NCI-H510A (cell line): Measurements from ENCODE around the gene NCOA3.

Source experiments
- DNase-seq: peaks from one replicate; lab custom pipeline; 2025; lab: John Stamatoyannopoulos, UW

NCOA3 gene

DNA sequence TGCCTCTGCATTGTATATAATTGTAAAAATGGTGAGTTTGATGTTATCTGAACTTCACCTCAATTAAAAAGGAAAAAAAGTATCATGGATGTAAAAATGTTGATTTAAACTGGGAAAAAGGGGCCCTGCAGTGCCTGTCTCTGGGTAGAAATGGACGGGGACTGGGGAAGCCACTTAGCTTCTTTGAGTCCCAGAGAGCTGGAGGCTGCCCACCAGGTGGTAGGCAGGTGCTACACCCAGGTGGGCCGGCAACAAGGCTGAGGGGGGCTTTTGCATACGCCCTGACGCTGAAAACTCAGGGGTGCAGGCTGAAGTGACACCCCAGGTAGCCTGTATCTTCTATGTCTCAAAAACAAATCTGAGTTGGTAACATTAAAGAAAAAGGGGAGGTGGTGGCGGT, 165.4 kb downstream of the NCOA3 start:
- no peak for DNase-seq

DNA sequence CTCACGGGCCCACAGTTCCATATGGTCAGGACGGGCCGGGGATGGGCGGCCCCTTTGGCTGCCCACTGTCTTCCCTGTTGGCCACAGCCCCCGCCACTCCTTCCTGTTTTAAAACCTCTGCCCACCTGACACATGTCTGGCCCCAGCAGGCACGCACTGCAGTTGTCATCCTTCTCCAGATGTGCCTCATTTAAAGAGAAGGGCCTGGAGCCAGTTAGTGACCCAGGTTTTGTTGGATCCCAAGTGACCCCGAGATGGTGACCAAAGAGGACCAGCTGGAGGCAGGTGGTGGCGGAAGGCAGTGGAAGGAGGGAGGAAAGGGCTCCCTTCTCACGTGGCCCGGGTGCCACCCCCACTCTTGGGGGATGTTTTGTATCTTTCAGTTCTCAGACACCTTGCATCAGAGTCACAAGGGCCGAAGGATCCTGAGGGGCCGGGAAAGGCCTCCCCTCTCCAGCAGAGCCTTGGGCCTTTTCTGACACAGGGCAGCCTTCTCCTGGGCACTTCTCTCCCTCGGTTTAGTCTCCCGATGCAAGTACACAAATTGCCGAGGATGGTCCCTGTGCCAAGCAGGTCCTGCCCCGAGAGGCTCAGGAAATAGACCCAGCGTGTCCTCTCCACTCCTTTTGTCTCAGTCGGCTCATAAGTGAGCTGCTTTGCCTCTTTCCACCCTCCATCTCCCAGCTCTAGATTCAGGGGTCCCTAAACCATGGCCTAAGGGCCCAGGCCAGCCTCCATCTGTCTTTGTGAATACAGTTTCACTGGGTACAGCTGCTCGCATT, 166.0 kb downstream of the NCOA3 start:
- DNase-seq, result no peak

DNA sequence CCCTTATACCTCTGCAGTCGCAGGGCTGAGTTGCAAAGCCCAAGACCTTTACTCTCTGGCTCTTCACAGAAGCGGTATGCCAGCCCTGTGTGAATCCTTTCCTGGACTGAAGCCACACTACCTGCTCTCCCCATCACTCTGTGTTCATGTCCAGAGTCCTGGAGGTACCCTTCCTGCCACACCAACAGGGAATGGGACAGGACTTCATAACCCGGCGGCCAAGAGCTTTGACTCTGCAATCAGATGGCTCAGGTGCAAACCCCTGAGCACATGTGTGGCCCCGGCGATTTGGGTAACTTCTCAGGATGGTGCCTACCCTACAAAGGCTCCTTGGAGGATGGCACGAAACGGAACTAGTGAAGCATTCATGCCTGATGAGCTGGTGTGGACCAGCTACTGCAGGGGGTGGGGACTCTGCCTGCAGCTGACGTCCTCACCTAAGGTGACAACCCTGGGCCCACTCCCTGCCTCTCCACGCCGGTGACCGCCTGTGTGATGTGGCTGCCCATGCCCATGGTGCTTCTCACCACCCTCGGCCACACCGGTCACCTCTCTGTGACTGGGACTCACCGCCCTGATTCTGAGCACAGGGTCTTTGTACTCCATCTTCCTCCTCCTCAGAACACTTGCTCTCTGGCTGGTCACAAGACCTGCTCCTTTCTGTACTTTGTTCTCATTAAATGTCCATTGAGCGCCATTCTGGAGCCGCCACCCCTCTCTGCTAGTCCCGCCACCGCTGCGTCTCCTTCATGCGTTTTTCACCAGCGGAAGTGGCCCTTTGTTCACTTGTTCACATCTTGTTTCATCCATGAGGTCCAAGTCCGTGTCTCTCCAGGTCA, 166.8 kb downstream of the NCOA3 start:
- DNase-seq, result no peak

DNA sequence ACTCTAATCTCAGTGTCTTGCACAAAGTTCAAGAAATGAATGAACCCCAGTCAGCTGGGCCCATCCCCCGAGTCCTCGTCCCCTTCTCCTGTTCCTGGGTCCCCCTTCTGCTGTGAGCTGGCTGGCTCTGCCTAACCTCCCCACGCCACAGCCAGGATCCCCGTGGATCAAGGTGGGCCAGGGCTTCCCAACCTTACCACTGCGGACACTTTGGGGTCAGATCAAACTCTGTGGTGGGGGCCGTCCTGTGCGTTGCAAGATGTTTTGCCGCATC, 167.4 kb downstream of the NCOA3 start:
- DNase-seq, result no peak

DNA sequence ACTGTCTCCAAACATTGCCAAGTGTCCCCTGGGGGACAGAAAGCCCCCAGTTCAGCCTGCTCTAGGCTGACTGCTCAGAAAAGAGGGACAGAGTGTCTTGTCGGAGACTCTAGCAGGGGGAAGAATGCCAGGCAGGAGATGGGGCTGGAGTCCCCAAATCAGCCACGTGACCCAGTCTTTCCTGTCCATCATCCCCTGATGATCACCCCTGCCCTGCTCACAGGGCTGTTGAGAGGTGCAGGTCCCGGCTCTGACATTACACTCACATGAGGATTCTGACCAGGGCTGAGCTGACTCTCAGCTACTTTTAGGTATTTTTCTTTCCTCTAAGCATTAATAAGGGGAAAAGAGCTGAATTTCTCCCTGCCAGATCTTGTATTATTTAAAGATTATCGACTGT, 167.8 kb downstream of the NCOA3 start:
- DNase-seq, result no peak

DNA sequence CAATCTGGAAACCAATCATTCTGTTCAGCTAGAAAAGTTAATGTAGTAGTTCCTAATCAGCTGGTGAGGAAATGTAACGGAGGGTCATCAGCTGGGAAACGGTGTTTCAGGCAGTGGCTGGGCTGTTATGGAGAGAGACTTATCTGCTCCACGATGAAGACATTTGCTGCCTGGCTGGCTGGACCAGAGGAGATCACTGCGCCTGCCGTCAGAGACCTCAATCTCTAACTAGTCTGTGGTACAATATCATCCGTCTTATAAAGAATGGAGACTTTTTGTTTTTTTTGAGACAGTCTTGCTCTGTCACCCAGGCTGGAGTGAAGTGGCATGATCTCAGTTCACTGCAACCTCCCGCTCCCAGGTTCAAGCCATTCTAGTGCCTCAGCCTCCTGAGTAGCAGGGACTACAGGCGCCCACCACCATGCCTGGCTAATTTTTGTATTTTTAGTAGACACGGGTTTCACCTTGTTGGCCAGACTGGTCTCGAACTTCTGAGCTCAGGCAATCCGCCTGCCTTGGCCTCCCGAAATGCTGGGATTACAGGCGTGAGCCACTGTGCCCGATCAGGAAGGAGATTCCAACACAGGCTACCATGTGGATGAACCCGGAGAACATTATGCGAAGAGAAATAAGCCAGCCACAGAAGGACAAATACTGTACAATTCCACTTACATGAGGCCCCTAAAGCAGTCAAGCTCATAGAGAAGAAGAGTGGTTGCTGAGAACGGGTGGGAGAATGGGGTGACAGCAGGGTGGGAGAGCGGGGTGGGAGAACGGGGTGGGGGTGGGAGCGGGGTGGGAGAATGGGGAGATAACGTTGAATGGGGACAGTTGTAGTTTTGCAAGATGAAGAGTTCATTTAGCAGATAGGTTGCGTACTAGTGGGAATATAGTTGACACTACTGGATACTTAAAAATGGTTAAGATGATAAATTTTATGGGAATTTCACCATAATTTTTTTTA, 168.5 kb downstream of the NCOA3 start:
- DNase-seq, result no peak

DNA sequence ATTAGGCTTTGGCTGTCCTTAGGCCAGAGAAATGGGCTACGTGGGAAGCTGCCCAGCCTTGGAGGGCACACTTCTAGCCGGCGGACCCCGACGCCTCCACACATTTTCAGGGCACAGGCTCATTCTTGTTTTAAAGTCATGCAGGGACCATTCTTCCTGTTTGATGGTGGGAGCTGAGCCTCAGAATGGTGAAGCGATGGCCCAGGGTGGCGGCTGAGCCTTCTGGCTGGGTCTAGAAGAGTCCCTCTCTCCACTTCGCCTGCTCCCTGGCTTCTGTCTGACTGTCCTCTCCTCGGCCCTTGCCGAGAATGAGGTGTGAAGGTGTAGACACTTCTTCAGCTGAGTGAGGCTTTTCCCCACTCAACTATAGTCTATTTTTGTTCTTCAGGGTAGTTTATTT, 169.2 kb downstream of the NCOA3 start:
- no peak for DNase-seq

DNA sequence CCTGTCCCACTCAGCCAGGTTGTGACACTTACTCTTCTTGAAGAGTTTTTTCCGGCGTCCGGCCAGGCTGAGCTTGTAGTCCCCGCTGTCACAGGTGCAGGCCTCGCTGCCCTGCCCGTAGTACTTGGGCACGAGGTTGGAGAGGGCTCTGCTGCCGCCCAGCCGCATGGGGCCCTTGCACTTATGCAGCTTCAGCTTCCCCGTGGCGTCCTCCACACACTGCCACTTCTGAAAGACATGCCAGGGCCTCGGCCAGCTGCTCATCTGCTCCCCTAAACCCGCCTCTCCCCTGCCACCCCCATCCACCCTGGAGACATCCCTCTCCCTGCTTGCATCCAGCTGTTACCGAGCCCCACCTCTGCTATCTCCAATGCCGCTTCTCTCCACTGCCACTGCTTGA, 170.5 kb downstream of the NCOA3 start:
- DNase-seq, result no peak

DNA sequence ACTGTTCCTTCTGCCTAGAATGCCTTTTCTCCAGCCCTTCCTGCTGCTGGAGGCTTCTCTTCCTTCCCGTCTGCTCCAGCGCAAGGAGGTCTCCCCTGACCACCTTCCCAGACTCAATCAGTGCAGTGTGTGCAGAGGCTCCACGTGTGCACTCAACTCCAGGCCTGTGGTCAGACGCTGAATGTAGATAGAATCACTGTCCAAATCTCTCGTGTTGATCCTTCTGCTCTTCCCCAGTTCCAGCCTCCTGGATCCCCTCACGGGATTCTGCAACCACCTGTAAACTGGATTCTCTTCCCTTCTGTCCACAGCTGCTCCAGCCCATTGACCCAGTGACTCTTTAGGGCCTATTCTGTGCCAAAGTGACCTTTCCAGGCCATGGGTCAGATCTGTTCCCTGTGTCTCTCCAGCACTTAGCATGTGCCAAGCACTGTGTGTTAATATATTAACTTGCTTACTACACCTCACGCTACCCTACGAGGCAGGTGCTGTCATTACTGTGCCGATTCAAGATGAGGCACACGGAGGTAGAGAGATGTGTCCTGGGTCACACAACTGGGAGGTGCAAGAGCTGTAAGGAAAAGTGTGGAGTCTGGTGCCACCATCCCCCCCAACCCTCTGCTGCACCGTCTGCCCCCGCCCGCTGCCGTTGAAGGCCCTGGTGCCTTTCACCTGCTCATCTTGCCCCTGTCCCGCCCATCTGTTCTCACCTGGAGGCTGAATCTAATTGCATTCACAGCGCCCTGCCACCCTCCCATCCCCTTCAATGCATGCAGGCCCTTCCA, 171.4 kb downstream of the NCOA3 start:
- DNase-seq, result no peak

DNA sequence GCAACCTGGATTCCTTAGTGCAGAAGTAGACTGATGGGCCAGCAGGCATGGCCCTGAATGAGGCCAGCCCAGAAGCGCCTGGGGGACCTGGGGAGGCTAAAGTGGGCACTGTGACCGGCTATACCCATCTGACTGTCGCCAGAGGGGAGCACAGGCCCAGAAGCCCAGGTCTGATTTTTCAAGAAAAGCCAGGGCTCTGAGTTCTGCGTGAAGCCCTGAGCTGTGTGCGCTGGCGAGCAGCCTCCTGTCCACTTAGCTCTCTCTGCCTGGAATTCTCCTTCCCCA, 171.9 kb downstream of the NCOA3 start:
- DNase-seq, result no peak

DNA sequence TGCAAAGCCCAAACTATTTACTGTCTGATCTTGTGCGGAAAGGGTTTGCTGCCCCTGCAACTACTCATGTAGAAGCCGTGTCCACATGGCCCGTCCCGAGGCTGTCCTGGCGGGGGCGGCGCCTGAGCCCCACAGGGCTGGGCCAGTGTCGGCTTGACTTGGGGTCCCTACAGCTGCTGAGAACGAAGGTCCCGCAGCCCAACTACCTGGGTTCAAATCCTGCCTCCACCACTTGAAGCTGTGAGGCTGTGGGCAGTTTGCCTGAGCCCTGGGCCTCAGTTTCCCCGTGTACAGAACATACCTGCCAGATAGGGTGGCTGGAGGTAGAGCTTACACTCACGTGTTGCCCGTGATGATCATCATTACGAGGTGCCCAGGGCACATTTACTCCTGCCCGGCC, 172.5 kb downstream of the NCOA3 start:
- no peak for DNase-seq

DNA sequence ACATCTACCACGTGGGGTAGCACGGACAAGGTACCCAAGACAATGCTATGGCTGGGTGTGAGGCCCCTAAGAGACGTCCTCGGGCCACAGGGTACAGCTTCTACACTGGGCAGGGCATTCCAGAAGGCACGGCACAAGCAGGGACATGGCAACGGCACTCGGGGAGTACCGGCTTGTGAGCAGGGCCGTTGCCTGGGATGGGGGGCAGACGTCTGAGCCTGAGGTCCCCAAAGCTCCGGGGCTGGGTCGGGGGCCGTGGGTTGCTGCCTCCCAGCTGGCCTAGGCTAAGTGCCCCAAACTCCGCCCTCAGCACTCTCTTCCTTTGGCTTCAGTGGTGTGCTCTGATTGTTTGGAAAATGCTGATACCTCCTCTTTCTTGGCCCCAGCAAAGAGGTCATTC, 173.0 kb downstream of the NCOA3 start:
- no peak for DNase-seq

DNA sequence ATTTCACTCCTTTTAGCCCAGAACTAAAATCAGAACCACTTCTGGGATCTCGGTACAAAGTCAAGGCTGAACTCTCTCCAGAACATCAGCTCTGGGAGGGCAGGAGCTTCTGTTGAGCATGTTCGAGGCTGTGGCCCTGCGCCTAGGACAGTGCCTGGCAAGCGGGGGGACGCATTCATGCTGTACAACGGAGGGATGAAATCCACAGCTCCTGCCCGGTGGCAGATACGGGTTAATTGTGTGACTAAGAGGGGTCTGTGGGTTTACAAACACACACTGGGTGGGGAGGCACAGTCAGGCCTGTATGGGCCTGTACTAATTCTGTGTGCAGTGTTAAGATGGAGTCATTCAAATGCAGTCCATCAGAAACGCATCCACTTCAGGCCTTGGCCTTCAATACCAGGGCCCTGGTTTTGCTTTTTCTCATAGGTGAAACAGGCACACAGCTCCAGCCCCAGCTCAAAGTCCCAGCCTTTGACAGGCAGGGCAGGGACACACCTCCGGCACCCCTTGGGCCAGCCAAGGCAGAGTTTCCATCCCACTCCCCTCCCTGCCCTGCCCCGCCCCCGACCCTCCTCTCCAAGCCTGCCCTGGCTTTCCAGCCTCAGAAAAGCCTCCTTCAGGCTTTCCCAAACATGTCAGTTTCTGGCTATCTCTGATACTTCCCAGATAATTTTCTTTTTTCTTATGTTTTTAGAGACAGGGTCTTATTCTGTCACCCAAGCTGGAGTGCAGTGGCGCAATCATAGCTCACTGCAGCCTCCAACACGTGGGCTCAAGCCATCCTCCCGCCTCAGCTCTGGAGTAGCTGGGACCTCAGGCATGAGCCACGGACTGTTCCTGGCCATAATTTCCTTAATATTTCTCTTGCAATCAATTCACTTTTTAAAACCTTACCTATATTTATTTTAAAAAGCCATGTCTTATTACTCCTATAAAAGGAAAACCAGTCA, 173.8 kb downstream of the NCOA3 start:
- no peak for DNase-seq

DNA sequence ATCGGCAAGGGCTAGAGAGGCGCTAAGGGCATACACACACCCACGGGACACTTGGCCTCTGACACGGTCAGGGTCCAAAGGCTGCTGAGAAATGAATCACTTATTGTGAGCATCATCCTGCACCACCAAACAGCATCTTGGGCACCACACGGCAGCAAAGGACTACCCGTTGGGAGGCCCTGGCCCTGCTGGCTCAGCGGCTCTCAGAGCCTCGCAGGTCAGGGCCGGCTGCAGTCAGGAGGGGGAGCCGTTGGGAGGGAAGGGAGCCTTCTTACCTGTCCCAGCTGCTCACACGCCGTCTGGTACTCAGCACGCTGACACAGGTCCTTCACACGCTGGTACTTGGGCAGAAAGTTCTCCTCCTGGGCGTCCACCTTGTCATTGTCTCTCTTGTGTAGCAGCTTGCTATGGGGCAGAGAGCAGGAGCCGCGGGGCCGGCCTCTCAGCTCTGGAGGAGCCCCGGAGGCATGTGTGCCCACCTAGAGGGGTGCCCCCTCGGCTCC, 174.6 kb downstream of the NCOA3 start:
- DNase-seq, result peak; percentile 12

DNA sequence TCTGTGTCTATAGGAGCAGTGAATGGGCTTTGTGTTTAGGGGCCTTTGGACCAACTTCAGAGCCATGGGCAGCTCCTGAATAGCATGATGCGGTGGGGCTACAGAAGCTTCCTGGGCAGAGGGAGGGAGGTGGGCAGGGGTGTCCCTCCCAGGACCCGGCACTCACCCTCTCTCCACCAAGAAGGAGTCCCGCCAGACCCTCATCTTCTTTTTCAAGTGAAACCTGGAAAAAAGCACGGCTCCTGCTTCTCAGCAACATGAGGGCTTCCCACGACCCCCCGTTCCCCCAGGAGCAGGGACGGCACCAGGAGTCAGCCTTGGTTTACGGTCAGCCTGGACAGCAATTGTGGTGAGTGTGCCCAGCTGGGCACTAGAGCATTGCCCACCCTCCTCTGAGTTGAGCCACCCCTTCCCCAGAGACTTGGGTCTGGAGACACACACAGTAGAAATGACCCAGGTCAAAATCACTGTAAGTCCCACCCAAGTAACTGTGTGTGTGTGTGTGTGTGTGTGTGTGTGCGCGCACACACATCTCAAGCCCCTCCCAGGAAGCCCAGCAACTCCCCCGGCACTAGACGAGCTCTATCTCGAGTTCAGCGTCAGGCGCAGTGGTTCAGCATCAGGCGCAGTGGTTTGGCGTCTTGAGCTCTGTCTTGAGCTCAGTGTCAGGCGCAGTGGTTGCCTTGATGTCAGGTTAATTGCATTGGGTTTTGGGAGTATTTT, 175.4 kb downstream of the NCOA3 start:
- no peak for DNase-seq

DNA sequence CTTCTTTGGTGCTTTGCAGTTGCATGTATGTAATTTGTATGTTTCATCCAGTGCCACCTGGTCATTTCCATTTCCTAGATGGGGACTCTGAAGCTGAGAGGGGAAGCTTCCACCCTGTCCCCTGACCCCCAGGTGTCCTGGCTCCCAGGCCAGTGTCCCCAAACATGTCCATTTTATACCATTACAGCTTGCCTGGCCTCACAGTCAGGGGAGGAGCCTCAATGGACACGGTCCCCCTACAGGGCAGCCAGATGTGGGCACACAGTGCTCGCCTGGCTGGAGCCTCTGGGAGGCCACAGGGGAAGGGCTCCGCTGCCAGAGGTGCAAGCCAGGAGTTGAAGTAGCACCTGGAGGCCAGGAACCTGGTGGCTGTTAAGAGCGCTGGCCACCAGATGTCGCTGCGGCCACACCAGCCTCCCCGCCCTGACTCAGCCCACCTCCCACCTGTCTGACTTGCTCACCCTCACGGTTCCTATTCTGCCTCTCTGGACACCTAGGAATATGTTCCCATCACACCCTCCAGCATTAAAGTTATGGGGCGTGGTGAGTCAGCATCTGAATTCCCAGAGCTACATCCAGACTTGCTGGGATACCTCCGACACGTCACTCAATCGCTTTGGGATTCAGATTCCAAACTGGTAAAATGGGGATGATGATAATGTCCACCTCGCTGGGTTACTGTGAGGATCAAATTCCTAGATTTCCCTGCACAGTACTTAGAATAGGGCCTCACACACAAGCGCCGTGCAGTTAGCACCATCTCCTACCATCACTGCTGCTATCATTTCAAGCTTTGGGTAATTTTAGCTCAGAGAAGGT, 176.2 kb downstream of the NCOA3 start:
- DNase-seq, result no peak

DNA sequence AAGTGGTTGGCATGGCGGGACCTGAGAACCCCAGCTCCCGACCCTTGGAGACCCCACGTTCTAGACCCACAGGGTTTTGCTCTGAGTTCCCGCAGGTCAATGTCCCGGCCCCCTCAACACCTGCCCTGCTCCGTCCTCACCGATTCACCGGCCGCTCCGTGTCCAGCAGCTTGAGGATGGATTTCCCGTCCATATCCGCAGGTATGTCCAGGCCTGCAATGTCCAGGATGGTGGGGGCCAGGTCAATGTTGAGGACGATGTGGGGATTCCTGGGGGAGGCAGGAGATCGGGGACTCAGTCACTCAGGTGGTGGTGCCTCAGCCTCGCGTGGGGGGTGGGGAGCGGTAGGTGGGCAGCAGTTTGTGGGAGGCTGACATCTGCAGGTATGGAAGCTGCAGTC, 176.8 kb downstream of the NCOA3 start:
- no peak for DNase-seq

DNA sequence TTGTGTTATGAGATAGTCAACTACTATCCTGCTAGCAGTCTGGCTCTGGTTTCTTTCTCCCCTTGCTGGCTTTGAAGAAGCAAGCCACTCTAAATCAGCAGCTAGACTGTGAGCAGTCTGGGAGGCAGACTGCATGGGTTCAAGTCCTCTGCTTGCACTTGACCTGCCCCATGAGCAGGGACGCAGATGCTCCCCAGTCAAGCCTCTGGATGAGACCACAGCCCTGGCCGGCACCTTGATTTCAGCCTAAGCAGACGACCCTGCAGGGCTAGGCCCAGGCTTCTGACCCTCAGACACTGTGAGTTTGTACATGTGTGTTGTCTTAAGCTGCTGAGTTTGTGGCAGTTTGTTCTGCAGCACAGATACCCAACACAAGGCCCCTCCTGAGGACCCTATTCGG, 177.8 kb downstream of the NCOA3 start:
- DNase-seq, result no peak
